Large intestine (tissue), 3 donors: Measurements from ENCODE around the gene SMG6. TPM values are rescaled to one million over a fixed set of nuclear protein-coding genes. Genes with fewer than 3 reads are reported as not detected.
A peak's percentile ranks its signal among the peaks of the same experiment; 100 is the strongest.

ENCODE experiments used
- DNase-seq, 2 donors: peaks; one replicate each; pipeline versions ENCODE4 v3.0.0 to v3.0.0-alpha.2; 2013
- H3K27ac ChIP-seq: one replicate; pipeline ENCODE4 v1.5.1; 2013; ENCODE audit warnings: low read length
- H3K27me3 ChIP-seq: 2 replicates; pipeline ENCODE4 v1.6.1; 2013; ENCODE audit warnings: low read length; ENCODE audit not compliant: control insufficient read depth, insufficient read depth
- H3K36me3 ChIP-seq: 2 replicates; pipeline ENCODE4 v1.6.1; 2013; ENCODE audit warnings: low read length; ENCODE audit not compliant: control insufficient read depth, insufficient read depth
- H3K4me1 ChIP-seq: one replicate; pipeline ENCODE4 v1.6.1; 2013; ENCODE audit warnings: low read length; ENCODE audit not compliant: control insufficient read depth, insufficient read depth
- H3K4me3 ChIP-seq: one replicate; pipeline ENCODE4 v1.5.1; 2013; ENCODE audit warnings: low read length
- H3K9me3 ChIP-seq: one replicate; pipeline ENCODE4 v1.6.1; 2013; ENCODE audit warnings: mild to moderate bottlenecking, low read depth, low read length, moderate library complexity; ENCODE audit not compliant: control insufficient read depth
- WGBS: methylation state at CpG from one replicate; pipeline ENCODE4 v1.1.5; 2013; ENCODE audit warnings: low lambda C conversion rate; ENCODE audit not compliant: insufficient coverage; 5-methylcytosine and 5-hydroxymethylcytosine counted together
- polyA plus RNA-seq: library from polyadenylated mRNA; unstranded; fragments of 120-200 nt; gene quantifications from one replicate; pipeline ENCODE4 v1.2.1, GENCODE V29; 2013

SMG6 gene
- polyA plus RNA-seq, 1 donor: 18.0 TPM

DNA sequence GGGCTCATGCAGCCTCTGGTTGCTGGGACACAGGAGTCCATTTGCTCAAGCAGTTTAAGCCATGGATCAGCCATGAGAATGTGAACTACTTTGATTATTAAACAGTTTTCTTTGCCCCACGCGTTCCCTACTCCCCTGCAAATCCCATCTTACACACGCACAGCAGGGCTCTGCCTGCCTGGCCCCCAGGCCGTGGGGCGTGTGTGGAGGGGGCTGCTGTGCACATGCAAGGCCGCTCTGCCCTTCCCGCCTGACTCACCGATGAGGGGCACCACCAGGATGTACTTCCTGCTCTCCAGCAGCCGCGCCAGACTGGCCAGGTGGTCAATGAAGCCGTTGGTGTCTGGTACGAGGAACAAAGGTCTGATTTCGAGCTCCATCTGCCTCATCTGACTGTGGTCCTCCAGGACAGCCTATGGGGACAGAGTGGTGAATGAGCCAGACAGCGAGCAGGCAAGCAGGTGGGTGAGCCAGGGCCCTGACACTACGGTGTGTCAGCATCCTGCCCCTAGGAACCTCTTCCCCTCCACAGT, 235.0 kb downstream of the SMG6 start:
- Histone ChIP-seq H3K4me1 (peaks cover 27% of the 10 kb centered on the region), H3K4me3 (no peak overlapping the region), H3K36me3 (peaks cover 48% of the 10 kb centered on the region), H3K27ac (peak overlapping the region; percentile 47), H3K9me3 (no peaks in the 10 kb centered on the region), H3K27me3 (no peaks in the 10 kb centered on the region)
- peak in 1 of 2 donors; percentile 58 for DNase-seq
- no CpG with 5 or more reads among the region's 15 CpGs for WGBS

DNA sequence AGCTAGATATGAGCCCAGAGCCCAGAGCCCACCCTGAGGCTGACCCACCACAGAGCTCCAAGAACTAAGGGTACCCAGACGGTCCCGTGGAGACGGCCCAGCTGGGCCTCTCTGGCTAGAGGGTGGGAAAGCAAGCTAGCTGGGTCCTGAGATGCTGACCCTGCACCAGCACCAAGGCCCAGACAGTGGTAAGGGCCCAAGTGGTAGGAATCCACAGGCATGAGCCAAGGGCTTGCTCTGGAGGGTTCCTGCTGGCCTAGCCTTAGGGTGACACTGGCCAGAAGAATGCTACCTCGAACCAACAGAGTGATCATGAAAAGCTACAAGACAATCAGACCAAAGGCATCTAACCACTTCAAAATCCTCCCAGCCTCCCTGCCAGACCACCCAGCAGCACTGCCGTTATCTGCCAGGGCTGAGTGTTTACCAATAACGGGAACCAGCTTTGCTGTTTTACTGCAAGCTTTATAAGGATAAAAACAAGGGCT, 235.5 kb downstream of the SMG6 start:
- H3K36me3 ChIP-seq: peaks cover 53% of the 10 kb centered on the region
- H3K27ac ChIP-seq: peak overlapping the region; percentile 47
- H3K4me1 ChIP-seq: peaks cover 27% of the 10 kb centered on the region
- 80% methylated on average over 1 of the region's 6 CpGs for WGBS
- no peak for DNase-seq
- no peak overlapping the region for H3K4me3 ChIP-seq
- no peaks in the 10 kb centered on the region for H3K9me3 ChIP-seq
- no peaks in the 10 kb centered on the region for H3K27me3 ChIP-seq

DNA sequence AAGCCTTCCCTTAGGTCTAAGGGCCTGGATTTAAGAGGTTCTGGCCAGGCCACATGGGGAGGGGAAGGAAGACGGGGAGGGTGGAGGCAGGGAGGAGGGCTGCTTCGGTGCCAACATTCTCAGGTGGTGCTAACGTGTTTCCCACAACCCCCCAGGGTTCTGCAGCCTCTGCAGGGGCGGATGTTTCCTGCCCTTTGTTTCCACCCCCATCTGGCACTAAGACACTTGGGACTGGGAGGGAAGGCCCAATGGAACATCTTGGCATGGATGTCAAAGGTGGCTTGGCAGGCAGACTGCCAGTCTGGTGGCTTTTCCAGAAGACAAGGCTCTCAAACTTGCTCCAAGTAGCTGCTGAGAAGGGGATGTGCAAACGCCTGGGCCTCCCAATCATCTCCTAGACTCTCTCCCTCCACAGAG, 236.0 kb downstream of the SMG6 start:
- WGBS: no CpG with 5 or more reads among the region's 5 CpGs
- H3K36me3 ChIP-seq: peaks cover 56% of the 10 kb centered on the region
- peaks cover 27% of the 10 kb centered on the region for H3K4me1 ChIP-seq
- no peak for DNase-seq
- H3K27me3 ChIP-seq: no peaks in the 10 kb centered on the region
- no peak overlapping the region for H3K4me3 ChIP-seq
- no peaks in the 10 kb centered on the region for H3K9me3 ChIP-seq
- H3K27ac ChIP-seq: peak overlapping the region; percentile 47

DNA sequence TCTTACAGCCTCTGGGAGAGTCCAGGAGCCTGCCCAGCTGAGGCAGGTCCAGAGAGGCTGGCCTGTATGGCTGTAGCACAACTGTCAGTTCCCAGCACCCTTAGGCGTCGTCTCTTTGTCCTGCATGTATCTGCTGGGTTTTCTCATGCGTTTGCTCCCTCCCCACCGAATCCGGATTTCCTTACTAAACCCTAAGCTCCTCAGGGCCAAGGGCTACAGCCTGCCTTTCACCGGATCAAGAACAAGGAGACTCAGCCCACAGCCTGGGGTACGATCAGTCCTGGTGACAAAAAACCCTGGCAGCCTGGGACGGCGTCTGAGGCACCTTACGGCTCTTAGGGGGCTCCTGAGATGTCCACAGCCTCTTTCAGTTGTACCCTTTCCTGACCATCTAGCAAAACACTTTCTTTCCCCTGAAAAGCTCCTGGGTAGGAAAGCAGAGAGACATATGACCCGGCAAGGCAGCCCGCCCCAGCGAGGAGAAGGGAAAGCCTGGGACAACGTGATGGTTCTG, 236.5 kb downstream of the SMG6 start:
- Histone ChIP-seq H3K27me3 (no peaks in the 10 kb centered on the region), H3K4me1 (peaks cover 23% of the 10 kb centered on the region), H3K4me3 (no peak overlapping the region), H3K36me3 (peaks cover 57% of the 10 kb centered on the region), H3K27ac (peak overlapping the region; percentile 47), H3K9me3 (no peaks in the 10 kb centered on the region)
- DNase-seq: no peak
- 60% methylated on average over 3 of the region's 14 CpGs for WGBS

DNA sequence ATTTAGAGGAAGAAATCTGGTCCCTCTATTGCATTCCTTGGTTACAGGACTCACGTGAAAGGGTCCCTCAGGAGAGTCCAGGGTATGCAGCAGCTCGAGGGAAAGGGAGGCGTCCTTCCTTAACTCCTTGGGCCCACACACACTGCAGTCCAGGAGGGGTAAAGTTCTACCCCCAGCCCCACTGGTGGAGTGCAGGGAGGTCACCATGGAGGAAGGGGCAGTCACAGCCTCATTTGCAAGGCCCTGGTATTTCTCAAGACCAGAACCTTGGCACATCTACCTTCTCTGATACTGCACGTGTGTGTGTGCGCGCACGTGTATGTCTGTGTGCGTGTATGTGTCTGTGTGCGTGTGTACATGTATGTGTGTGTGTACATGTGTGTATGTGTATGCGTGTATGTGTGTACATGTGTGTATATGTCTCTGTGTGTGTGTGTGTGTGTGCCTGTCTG, 237.6 kb downstream of the SMG6 start:
- H3K36me3 ChIP-seq: peaks cover 62% of the 10 kb centered on the region
- DNase-seq: no peak

DNA sequence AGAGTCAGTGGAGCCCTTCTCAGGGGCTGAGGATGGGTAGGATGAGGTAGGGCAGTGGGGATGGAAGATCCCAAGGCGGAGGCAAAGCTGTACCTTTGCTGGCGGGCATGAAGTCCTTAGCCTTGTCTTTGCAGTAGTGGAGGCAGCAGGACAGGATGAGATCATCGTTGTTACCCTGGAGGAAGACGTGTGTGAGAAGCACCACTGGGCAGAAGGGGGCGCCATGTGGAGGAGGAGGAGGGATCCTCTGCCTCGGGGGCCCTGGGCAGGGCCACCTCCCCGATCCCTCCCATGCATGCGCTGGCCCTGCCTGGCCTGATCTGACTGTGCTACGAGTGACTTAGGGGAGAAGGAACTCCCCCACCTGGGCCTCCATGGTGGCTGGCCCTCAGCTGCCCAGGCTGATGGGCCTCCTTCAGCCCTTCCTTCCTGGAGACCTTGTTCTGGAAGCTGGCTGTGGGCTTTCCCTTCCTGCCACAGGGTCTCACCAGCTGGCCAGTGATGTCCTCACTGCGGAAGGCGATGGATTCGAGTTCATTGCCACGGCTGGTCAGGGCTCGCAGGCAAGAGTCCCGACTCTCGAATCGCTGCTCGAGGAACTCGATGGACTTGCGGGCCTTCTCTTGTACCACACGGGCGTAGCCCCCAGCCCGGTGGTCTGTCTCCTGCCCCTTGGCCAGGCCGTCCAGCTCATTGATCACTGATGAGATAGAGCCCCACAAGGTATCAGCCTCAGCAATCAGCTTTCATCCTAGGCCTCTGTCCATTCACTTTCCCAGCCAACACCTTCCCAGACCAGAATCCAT, 238.4 kb downstream of the SMG6 start:
- no peak for DNase-seq

More for the DNA sequence above, 237.6 kb downstream of the SMG6 start:
- no CpG with 5 or more reads among the region's 10 CpGs for WGBS
- H3K27me3 ChIP-seq: peaks cover 2% of the 10 kb centered on the region
- peak overlapping the region; percentile 29 for H3K27ac ChIP-seq
- no peaks in the 10 kb centered on the region for H3K9me3 ChIP-seq
- H3K4me3 ChIP-seq: no peak overlapping the region
- H3K4me1 ChIP-seq: peaks cover 23% of the 10 kb centered on the region

DNA sequence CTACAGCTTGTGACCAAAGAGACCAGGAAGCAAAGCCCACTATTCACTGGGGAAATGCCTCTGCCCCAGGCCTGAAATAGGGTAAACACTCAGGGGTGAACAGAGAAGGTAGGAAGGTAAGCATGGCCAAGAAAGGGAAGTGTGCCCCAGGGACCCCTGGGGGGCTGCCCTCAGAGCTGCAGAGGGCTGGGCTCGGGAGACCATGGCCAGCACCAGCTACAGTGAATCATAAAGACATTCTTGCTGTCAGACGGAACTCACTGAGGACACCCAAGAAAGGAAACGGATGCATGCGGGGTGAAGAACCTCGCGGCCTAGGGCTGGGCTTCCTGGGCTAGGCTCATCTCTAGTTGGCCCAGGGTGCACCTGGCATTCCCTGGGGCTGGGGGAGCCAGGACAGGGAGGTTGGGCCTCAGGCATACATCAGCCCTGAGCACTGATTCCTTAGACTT, 239.0 kb downstream of the SMG6 start:
- H3K4me1 ChIP-seq: peaks cover 27% of the 10 kb centered on the region
- H3K4me3 ChIP-seq: no peak overlapping the region
- peaks cover 12% of the 10 kb centered on the region for H3K27me3 ChIP-seq
- H3K9me3 ChIP-seq: no peaks in the 10 kb centered on the region
- no peak for DNase-seq
- H3K36me3 ChIP-seq: peaks cover 70% of the 10 kb centered on the region
- peak overlapping the region; percentile 54 for H3K27ac ChIP-seq
- no CpG with 5 or more reads among the region's 6 CpGs for WGBS

More for the DNA sequence above, 238.4 kb downstream of the SMG6 start:
- peaks cover 6% of the 10 kb centered on the region for H3K27me3 ChIP-seq
- no peaks in the 10 kb centered on the region for H3K9me3 ChIP-seq
- peaks cover 65% of the 10 kb centered on the region for H3K36me3 ChIP-seq
- H3K4me3 ChIP-seq: no peak overlapping the region
- no CpG with 5 or more reads among the region's 24 CpGs for WGBS
- H3K27ac ChIP-seq: peak overlapping the region; percentile 54
- H3K4me1 ChIP-seq: peaks cover 26% of the 10 kb centered on the region

DNA sequence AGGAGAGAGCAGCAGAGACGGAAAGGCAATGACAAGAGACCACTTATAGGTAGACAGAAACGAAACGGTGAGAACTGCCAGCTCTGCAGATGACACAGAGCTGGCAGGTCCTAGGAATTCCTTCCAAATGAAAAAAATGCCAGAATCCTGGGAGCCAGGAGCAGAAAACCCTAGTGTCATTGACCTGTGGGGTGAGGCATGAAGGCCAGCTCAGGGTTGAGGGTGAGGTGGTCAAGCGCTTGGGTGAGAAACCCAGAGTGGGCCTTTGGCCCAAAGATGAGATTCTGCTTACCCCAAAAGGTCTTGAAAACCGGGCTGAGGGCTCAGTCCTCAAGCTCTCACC, 239.5 kb downstream of the SMG6 start:
- peaks cover 31% of the 10 kb centered on the region for H3K4me1 ChIP-seq
- H3K4me3 ChIP-seq: no peak overlapping the region
- no CpG with 5 or more reads among the region's 5 CpGs for WGBS
- no peaks in the 10 kb centered on the region for H3K9me3 ChIP-seq
- H3K27ac ChIP-seq: peak overlapping the region; percentile 54
- peaks cover 72% of the 10 kb centered on the region for H3K36me3 ChIP-seq
- peaks cover 16% of the 10 kb centered on the region for H3K27me3 ChIP-seq
- DNase-seq: no peak

DNA sequence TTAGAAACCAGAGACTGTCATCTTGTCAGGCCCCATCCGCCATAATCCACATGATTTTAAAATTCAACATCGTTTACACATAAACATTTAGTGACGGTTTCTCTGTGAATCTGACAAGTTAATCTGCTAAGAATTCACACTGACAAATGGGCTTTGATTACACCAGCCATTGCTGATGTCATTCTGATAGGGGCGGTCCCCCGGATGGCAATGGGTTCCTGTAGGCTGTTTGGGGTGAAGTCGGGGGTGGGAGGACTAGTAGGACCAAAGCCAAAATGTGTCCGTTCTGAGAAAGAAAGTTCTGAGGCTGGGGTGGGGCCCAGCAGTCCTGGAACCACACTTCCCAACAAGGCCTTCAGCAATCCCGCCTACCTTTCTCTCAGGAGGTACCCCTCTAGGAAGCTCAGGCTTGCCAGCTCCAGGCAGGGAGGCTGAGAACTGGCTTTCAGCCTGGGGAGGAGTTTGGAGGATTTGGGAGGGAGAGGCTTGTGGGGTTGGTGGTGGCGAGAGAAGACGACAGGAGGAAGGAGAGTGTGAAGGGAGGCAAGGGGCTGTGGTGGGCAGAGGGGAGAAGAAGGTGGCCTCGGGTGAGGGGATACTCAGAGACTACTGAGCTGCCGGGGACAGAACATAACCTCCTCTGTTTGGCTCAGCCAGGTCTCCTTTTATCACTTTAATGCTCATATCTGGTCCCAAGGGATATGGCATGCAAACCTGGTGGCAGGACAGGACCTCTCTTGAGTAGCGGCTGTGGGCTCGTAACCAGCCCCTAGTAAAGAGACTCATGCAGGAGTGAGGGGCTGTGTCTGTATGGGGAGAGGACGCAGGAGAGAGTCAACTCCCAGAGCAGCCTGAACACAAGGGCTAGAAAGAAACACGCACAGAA, 240.1 kb downstream of the SMG6 start:
- Histone ChIP-seq H3K4me3 (no peak overlapping the region), H3K27me3 (peaks cover 22% of the 10 kb centered on the region), H3K4me1 (peaks cover 30% of the 10 kb centered on the region), H3K36me3 (peaks cover 72% of the 10 kb centered on the region), H3K27ac (peak overlapping the region; percentile 75), H3K9me3 (no peaks in the 10 kb centered on the region)
- no CpG with 5 or more reads among the region's 16 CpGs for WGBS
- DNase-seq: no peak
